Prostate gland (tissue), 2 donors: ENCODE data around the gene CEP290. TPM values are rescaled to one million over a fixed set of nuclear protein-coding genes. Genes with fewer than 3 reads are reported as not detected.

Source experiments
- DNase-seq: peaks from one replicate; pipeline ENCODE4 v3.0.0-alpha.2; 2019; ENCODE audit warnings: low spot score
- H3K27ac ChIP-seq, 2 donors: fragments of 200-600 bp; sonication (generic); 2 replicates each; pipeline ENCODE4 v1.5.1; 2017 to 2019
- H3K27me3 ChIP-seq: fragments of 200-600 bp; sonication (generic); replicated peaks from 2 replicates; pipeline ENCODE4 v1.5.1; 2019; ENCODE audit not compliant: insufficient read depth
- H3K36me3 ChIP-seq, 2 donors: fragments of 200-600 bp; sonication (generic); 1 replicate in 1 of 2; 2 replicates in 1 of 2; pipeline versions ENCODE4 v1.5.1 to v1.8.1; 2017 to 2019
- H3K4me1 ChIP-seq: fragments of 200-600 bp; sonication (generic); replicated peaks from 2 replicates; pipeline ENCODE4 v1.5.1; 2019
- H3K4me3 ChIP-seq, 2 donors: fragments of 200-600 bp; sonication (generic); 2 replicates each; pipeline ENCODE4 v1.5.1; 2017 to 2019
- H3K9me3 ChIP-seq: fragments of 200-600 bp; sonication (generic); 2 replicates; pipeline ENCODE4 v1.5.1; 2017
- CTCF ChIP-seq, 4 experiments: fragments of 200-600 bp in 2 of 4; fragments of 450-650 bp in 2 of 4; sonication (generic) in 2 of 4; IDR thresholded peaks; 1 replicate in 3 of 4; 2 replicates in 1 of 4; pipeline ENCODE4 v1.5.1; 2016 to 2019; ENCODE audit warnings: antibody characterized with exemption in 4 of 4, mild to moderate bottlenecking in 2 of 4, moderate library complexity in 2 of 4
- POLR2A ChIP-seq: fragments of 450-650 bp; IDR thresholded peaks from one replicate; pipeline ENCODE4 v1.6.1; 2016; ENCODE audit warnings: antibody characterized with exemption, mild to moderate bottlenecking
- POLR2AphosphoS5 ChIP-seq: sonication (generic); formaldehyde crosslinking; IDR thresholded peaks from one replicate; pipeline ENCODE4 v1.6.1; 2017; ENCODE audit warnings: antibody characterized with exemption
- WGBS: methylation state at CpG from one replicate; pipeline ENCODE4 v1.1.5; 2018; 5-methylcytosine and 5-hydroxymethylcytosine counted together
- intact Hi-C: fragments of 100-400 bp; cut with DNase I; formaldehyde crosslinking; loops from one replicate; pipeline ENCODE4 v1.14.2; 2022
- total RNA-seq, 2 donors: library from RNA; depleted of rRNA; stranded (reverse); fragments of >200 nt; gene quantifications; one replicate each; pipeline ENCODE4 v1.1.0, GENCODE V29; 2016

Gene CEP290
- total RNA-seq, 2 donors from 2014 or later = 8.1 to 26.5 TPM

- intact Hi-C loops = no loop called here
- Histone ChIP-seq H3K4me1 (no peaks in the 10 kb centered on the region), H3K27me3 (no peaks in the 10 kb centered on the region), H3K9me3 (no peaks in the 10 kb centered on the region), H3K36me3 (no peaks in the 10 kb centered on the region), H3K27ac (no peak overlapping the region), H3K4me3 (no peak overlapping the region)
- no peak for DNase-seq
- WGBS = 96% methylated on average over 3 of the region's 3 CpGs
- TF ChIP-seq CTCF (IDR thresholded peaks at IDR 0.05) = no peak
- TF ChIP-seq POLR2AphosphoS5 = no peak
- TF ChIP-seq POLR2A = no peak
Measured at GRCh38 chr12:88175544-88175943, 33.7 kb upstream of the CEP290 start.

- Histone ChIP-seq H3K4me1 (no peaks in the 10 kb centered on the region), H3K9me3 (no peaks in the 10 kb centered on the region), H3K36me3 (no peaks in the 10 kb centered on the region), H3K27ac (no peak overlapping the region), H3K27me3 (no peaks in the 10 kb centered on the region), H3K4me3 (no peak overlapping the region)
- intact Hi-C loops = no loop called here
- TF ChIP-seq POLR2AphosphoS5 = peak; percentile 10
- TF ChIP-seq CTCF (IDR thresholded peaks at IDR 0.05) = no peak
- DNase-seq = no peak
Measured at GRCh38 chr12:88172844-88173407, 31.0 kb upstream of the CEP290 start.

- 91% methylated on average over 2 of the region's 2 CpGs for WGBS
- no peak overlapping the region for H3K27ac ChIP-seq
- intact Hi-C loops = no loop called here
- H3K4me1 ChIP-seq = no peaks in the 10 kb centered on the region
- no peaks in the 10 kb centered on the region for H3K36me3 ChIP-seq
- no peak for DNase-seq
- no peaks in the 10 kb centered on the region for H3K27me3 ChIP-seq
- H3K4me3 ChIP-seq = no peak overlapping the region
- no peaks in the 10 kb centered on the region for H3K9me3 ChIP-seq
- TF ChIP-seq POLR2AphosphoS5 = no peak
- no peak for TF ChIP-seq CTCF (IDR thresholded peaks at IDR 0.05)
- TF ChIP-seq POLR2A = no peak
Measured at GRCh38 chr12:88167384-88167783, 25.5 kb upstream of the CEP290 start.

- Histone ChIP-seq H3K36me3 (no peaks in the 10 kb centered on the region), H3K4me3 (no peak overlapping the region), H3K27me3 (no peaks in the 10 kb centered on the region), H3K4me1 (no peaks in the 10 kb centered on the region), H3K9me3 (no peaks in the 10 kb centered on the region), H3K27ac (no peak overlapping the region)
- TF ChIP-seq POLR2AphosphoS5 (no peak), CTCF (IDR thresholded peaks at IDR 0.05) (no peak), POLR2A (no peak)
- WGBS = 93% methylated on average over 1 of the region's 1 CpG
- DNase-seq = no peak
- intact Hi-C loops = no loop called here
Measured at GRCh38 chr12:88166179-88166578, 24.3 kb upstream of the CEP290 start.

GRCh38 chr12:88163371-88163770 is 21.5 kb upstream of the CEP290 start:
- Histone ChIP-seq H3K4me1 (no peaks in the 10 kb centered on the region), H3K4me3 (no peak overlapping the region), H3K9me3 (no peaks in the 10 kb centered on the region), H3K27me3 (no peaks in the 10 kb centered on the region), H3K27ac (no peak overlapping the region), H3K36me3 (no peaks in the 10 kb centered on the region)
- intact Hi-C loops = no loop called here
- WGBS = 96% methylated on average over 2 of the region's 2 CpGs
- DNase-seq = no peak
- no peak for TF ChIP-seq POLR2AphosphoS5
- TF ChIP-seq POLR2A = no peak
- no peak for TF ChIP-seq CTCF (IDR thresholded peaks at IDR 0.05)
